ENCODE measurements around the gene NUAK2. TPM values are rescaled to one million over a fixed set of nuclear protein-coding genes. Genes with fewer than 3 reads are reported as not detected.
A peak's percentile ranks its signal among the peaks of the same experiment; 100 is the strongest.

NUAK2 gene
- total and polyA plus RNA-seq, 2 of the 8 experiments (the other 6 are each of a cell fraction or from before 2014, with no cell fraction given): 9.4 to 12.9 TPM

GRCh38 chr1:205313563-205314308, 7.8 kb downstream of the NUAK2 start:
- WGBS, 2 experiments (ENCODE audit: extremely low coverage in 1 of 2, insufficient coverage in 1 of 2, insufficient read length in 1 of 2, insufficient replicate concordance in 2 of 2, low coverage in 1 of 2, low lambda C conversion rate in 2 of 2, missing lambda C conversion rate in 1 of 2): 14% methylated on average over 20 of the region's 21 CpGs; no CpG with 5 or more reads in 1 of the 2 experiments
- Histone ChIP-seq H3K14ac (ENCODE audit: insufficient read length) (no peak overlapping the region), H3K79me2 (ENCODE audit: control insufficient read depth in 1 of 2, insufficient read depth in 2 of 2, low read length in 2 of 2) (peaks cover 36 to 85% of the 10 kb centered on the region in 2 experiments), H2AFZ (ENCODE audit: low read length) (no peak overlapping the region), H3K23me2 (ENCODE audit: low read depth, low read length) (no peaks in the 10 kb centered on the region; the same call in 1 of the 2 replicates), H3K9ac (replicated peaks in 1 of 4; ENCODE audit: extremely low read depth in 1 of 4, low read depth in 3 of 4, low read length in 3 of 4) (peak overlapping the region in 3 of 4 experiments; percentile 56 to 65 (median 64); a peak in 6 of 7 replicates), H2BK15ac (ENCODE audit: low read length) (peak overlapping the region; percentile 10; the same call in 1 of the 2 replicates), H2BK5ac (ENCODE audit: low read depth, low read length) (peak overlapping the region; percentile 94), H4K5ac (ENCODE audit: insufficient read length, low read depth, low read length) (peak overlapping the region; percentile 96), H3K18ac (ENCODE audit: extremely low read depth, low read length) (peak overlapping the region; percentile 86), H3K4me3 (ENCODE audit: extremely low read depth in 1 of 4, insufficient read depth in 2 of 4, low read depth in 3 of 4, low read length in 4 of 4) (peak overlapping the region in 3 of 4 experiments; percentile 6 to 46 (median 21); a peak in 5 of 8 replicates), H4K20me1 (replicated peaks in 1 of 2; ENCODE audit: control insufficient read depth in 1 of 2, insufficient read depth in 2 of 2, low read length in 2 of 2) (peaks cover 9 to 30% of the 10 kb centered on the region in 2 experiments), H3K4ac (replicated peaks; ENCODE audit: insufficient read length, low read depth, low read length) (peak overlapping the region; percentile 93), H3K36me3 (ENCODE audit: control insufficient read depth in 2 of 4, insufficient read depth in 4 of 4, low read length in 3 of 4) (peaks cover 16 to 33% (median 30%) of the 10 kb centered on the region in 4 experiments), H3K27me3 (replicated peaks in 1 of 4; ENCODE audit: control insufficient read depth in 3 of 4, extremely low read depth in 1 of 4, insufficient read depth in 3 of 4, low read length in 3 of 4) (no peaks in the 10 kb centered on the region), H3K27ac (ENCODE audit: low read depth, low read length) (peak overlapping the region; percentile 91), H3K79me1 (ENCODE audit: low read depth, low read length) (peaks cover 45% of the 10 kb centered on the region), H3K4me1 (replicated peaks in 1 of 4; ENCODE audit: control insufficient read depth in 3 of 4, insufficient read depth in 4 of 4, low read length in 3 of 4) (peaks cover 29 to 53% (median 42%) of the 10 kb centered on the region in 4 experiments), H3K9me3 (ENCODE audit: insufficient read depth in 2 of 2, low read depth in 1 of 2, low read length in 1 of 2) (no peaks in the 10 kb centered on the region), H4K91ac (replicated peaks; ENCODE audit: insufficient read length, low read length) (peak overlapping the region; percentile 96), H2BK120ac (replicated peaks; ENCODE audit: low read depth, low read length) (peak overlapping the region; percentile 88), H3K4me2 (ENCODE audit: insufficient read depth in 1 of 2, low read depth in 2 of 2, low read length in 2 of 2) (peak overlapping the region; percentile 66 to 81), H4K8ac (ENCODE audit: extremely low read depth, insufficient read depth, low read length) (peak overlapping the region; percentile 93; the same call in 1 of the 2 replicates), H2BK20ac (ENCODE audit: low read length) (0 out of 2 replicates have a peak overlapping the region, but pooled peaks have one; percentile 40), H2AK5ac (ENCODE audit: low read depth, low read length) (peak overlapping the region; percentile 24; the same call in 1 of the 2 replicates), H3K23ac (ENCODE audit: insufficient read length) (no peak overlapping the region), H3K56ac (replicated peaks; ENCODE audit: insufficient read length, low read depth, low read length) (peak overlapping the region; percentile 74), H2BK12ac (ENCODE audit: low read depth, low read length) (peak overlapping the region; percentile 63)
- DNase-seq (ENCODE audit: low read depth in 1 of 2, low spot score in 2 of 2) (peak; percentile 79 to 88), FAIRE-seq (peak; percentile 75)
- ChIA-PET CTCF (ENCODE audit: partially characterized antibody) (interaction anchor here (0.6 to 67.1 kb wide), 10 partner anchors 12 to 1176 kb away, joined by 3 to 2424 read pairs (median 6); no protein-coding TSS in a partner anchor), POLR2A (ENCODE audit: partially characterized antibody) (interaction anchor here (0.6 to 7.5 kb wide), 18 partner anchors 9 to 384 kb away, joined by 3 to 124 read pairs (median 4); partner anchors contain the start of genes NUAK2 and TMCC2)
- TF ChIP-seq CTBP2 (IDR thresholded peaks at IDR 0.05; ENCODE audit: borderline replicate concordance, insufficient read depth, insufficient read length, low read length) (peak; percentile 92), EZH2 (IDR thresholded peaks at IDR 0.05; ENCODE audit: low read depth, low read length, severe bottlenecking) (no peak), POLR2AphosphoS5 (IDR thresholded peaks at IDR 0.05; ENCODE audit: low read depth, low read length) (peak; percentile 66)
